Measurements from ENCODE around the gene SPOCK1. TPM values are rescaled to one million over a fixed set of nuclear protein-coding genes. Genes with fewer than 3 reads are reported as not detected.
"Not testable (repeated sequence)": the region's sequence is repeated elsewhere in the genome, so short reads cannot be mapped to it uniquely, and the experiment has no call there.

The SPOCK1 gene
- total RNA-seq (2014; rRNA removed), result 8.2 and 9.8 TPM in 2 replicates
- Bru-seq, nascent RNA, result percentile 42 among the genes with signal in this experiment
- percentile 39 among the genes with signal in this experiment for BruChase-seq, experiment 1, labeled RNA remaining after a 6-hour chase
- percentile 44 among the genes with signal in this experiment for BruChase-seq, experiment 2, labeled RNA remaining after a 2-hour chase
- long read RNA-seq, full-length matches to known transcripts, result 3 of 7 reads
- long read RNA-seq, partial matches to known transcripts, result 0 of 7 reads
- long read RNA-seq, other reads (novel, unspliced or antisense), result 4 of 7 reads

GRCh38 chr5:137498736-137499505 lies at the start of gene SPOCK1:
Gene SPOCK1 (minus strand): TSS chr5:137499326.
- Histone ChIP-seq H3K79me2 (ENCODE audit: low read length) (no peaks in the 10 kb centered on the region), H3K9me2 (replicated peaks; ENCODE audit: low read length) (no peaks in the 10 kb centered on the region), H3F3A (ENCODE audit: low read length, unreplicated experiment) (no peaks in the 10 kb centered on the region), H3K27me3 (ENCODE audit: low read length) (no peaks in the 10 kb centered on the region), H4K20me1 (ENCODE audit: low read length) (no peaks in the 10 kb centered on the region), H2AFZ (ENCODE audit: low read length) (peak within 1 kb of the TSS; percentile 82), H3K36me3 (ENCODE audit: low read depth, low read length) (no peaks in the 10 kb centered on the region), H3K9me3 (ENCODE audit: low read length) (no peaks in the 10 kb centered on the region), H3K27ac (ENCODE audit: low read length) (no peak within 1 kb of the TSS), H3K4me2 (ENCODE audit: low read length) (peak within 1 kb of the TSS; percentile 88), H3K4me1 (ENCODE audit: insufficient read depth, low read length) (no peaks in the 10 kb centered on the region), H3K4me3 (ENCODE audit: low read length) (peak within 1 kb of the TSS; percentile 71), H3K9ac (ENCODE audit: low read length) (peak within 1 kb of the TSS; percentile 35; the same call in 1 of the 2 replicates)
- intact Hi-C loops (cut with micrococcal nuclease), result loop anchor here (1.0 to 10.0 kb wide), 5 partner anchors 106 to 697 kb away; no protein-coding TSS in a partner anchor
- peak; percentile 76 for DNase-seq
- ATAC-seq, result peak; percentile 91
- TF ChIP-seq, protein P1, sequence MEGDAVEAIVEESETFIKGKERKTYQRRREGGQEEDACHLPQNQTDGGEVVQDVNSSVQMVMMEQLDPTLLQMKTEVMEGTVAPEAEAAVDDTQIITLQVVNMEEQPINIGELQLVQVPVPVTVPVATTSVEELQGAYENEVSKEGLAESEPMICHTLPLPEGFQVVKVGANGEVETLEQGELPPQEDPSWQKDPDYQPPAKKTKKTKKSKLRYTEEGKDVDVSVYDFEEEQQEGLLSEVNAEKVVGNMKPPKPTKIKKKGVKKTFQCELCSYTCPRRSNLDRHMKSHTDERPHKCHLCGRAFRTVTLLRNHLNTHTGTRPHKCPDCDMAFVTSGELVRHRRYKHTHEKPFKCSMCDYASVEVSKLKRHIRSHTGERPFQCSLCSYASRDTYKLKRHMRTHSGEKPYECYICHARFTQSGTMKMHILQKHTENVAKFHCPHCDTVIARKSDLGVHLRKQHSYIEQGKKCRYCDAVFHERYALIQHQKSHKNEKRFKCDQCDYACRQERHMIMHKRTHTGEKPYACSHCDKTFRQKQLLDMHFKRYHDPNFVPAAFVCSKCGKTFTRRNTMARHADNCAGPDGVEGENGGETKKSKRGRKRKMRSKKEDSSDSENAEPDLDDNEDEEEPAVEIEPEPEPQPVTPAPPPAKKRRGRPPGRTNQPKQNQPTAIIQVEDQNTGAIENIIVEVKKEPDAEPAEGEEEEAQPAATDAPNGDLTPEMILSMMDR (conservative IDR thresholded peaks at IDR 0.05; ENCODE audit: low read depth, low read length), result peak; percentile 36; the same call in 1 of the 2 replicates
- TF ChIP-seq EZH2phosphoT487 (IDR thresholded peaks at IDR 0.05; ENCODE audit: borderline replicate concordance, low read length), result no peak
- TF ChIP-seq EZH2 (IDR thresholded peaks at IDR 0.05; ENCODE audit: low read length, unreplicated experiment), result no peak
- ChIA-PET CTCF (interaction anchor here (2.6 kb wide), 1 partner anchor 179 kb away, joined by 11 read pairs; no protein-coding TSS in a partner anchor), POLR2A (ENCODE audit: unreplicated experiment) (interaction anchor here (0.5 kb wide), 1 partner anchor 128 kb away, joined by 3 read pairs; no protein-coding TSS in a partner anchor)
- no TSS peak for BruUV-seq (replicated peaks)

- CTCF ChIA-PET, result no interaction called here
- intact Hi-C loops (cut with micrococcal nuclease), result no loop called here
Observed at GRCh38 chr5:137545956-137546355, 46.8 kb upstream of the SPOCK1 start.

GRCh38 chr5:137535449-137535848 lies 36.3 kb upstream of the SPOCK1 start:
- DNase-seq; H3K36me3 ChIP-seq (ENCODE audit: low read depth, low read length); H2AFZ ChIP-seq (ENCODE audit: low read length); ATAC-seq; H3K4me1 ChIP-seq (ENCODE audit: insufficient read depth, low read length); H3K27me3 ChIP-seq (ENCODE audit: low read length); H3K9ac ChIP-seq (ENCODE audit: low read length); H4K20me1 ChIP-seq (ENCODE audit: low read length); POLR2A ChIA-PET (ENCODE audit: unreplicated experiment); H3K79me2 ChIP-seq (ENCODE audit: low read length); intact Hi-C loops (cut with micrococcal nuclease); H3K27ac ChIP-seq (ENCODE audit: low read length); H3K9me2 ChIP-seq (replicated peaks; ENCODE audit: low read length); H3K9me3 ChIP-seq (ENCODE audit: low read length); H3K4me2 ChIP-seq (ENCODE audit: low read length); BruUV-seq (replicated peaks); H3F3A ChIP-seq (ENCODE audit: low read length, unreplicated experiment); CTCF ChIA-PET; H3K4me3 ChIP-seq (ENCODE audit: low read length): not testable (repeated sequence)

More at GRCh38 chr5:137545956-137546355, 46.8 kb upstream of the SPOCK1 start:
- Histone ChIP-seq H3K27me3 (ENCODE audit: low read length) (peaks cover 6% of the 10 kb centered on the region; the same call in 1 of the 2 replicates), H3F3A (ENCODE audit: low read length, unreplicated experiment) (no peaks in the 10 kb centered on the region), H3K4me1 (ENCODE audit: insufficient read depth, low read length) (no peaks in the 10 kb centered on the region), H3K9ac (ENCODE audit: low read length) (no peak overlapping the region), H3K9me2 (replicated peaks; ENCODE audit: low read length) (no peaks in the 10 kb centered on the region), H2AFZ (ENCODE audit: low read length) (no peak overlapping the region), H3K36me3 (ENCODE audit: low read depth, low read length) (no peaks in the 10 kb centered on the region), H3K9me3 (ENCODE audit: low read length) (no peaks in the 10 kb centered on the region), H3K79me2 (ENCODE audit: low read length) (no peaks in the 10 kb centered on the region), H4K20me1 (ENCODE audit: low read length) (no peaks in the 10 kb centered on the region), H3K4me3 (ENCODE audit: low read length) (no peak overlapping the region), H3K4me2 (ENCODE audit: low read length) (no peak overlapping the region), H3K27ac (ENCODE audit: low read length) (no peak overlapping the region)
- no TSS peak for BruUV-seq (replicated peaks)
- TF ChIP-seq, protein P1 (conservative IDR thresholded peaks at IDR 0.05; ENCODE audit: low read depth, low read length), result no peak
- no peak for TF ChIP-seq EZH2 (IDR thresholded peaks at IDR 0.05; ENCODE audit: low read length, unreplicated experiment)
- no peak for TF ChIP-seq EZH2phosphoT487 (IDR thresholded peaks at IDR 0.05; ENCODE audit: borderline replicate concordance, low read length)
- DNase-seq (no peak), ATAC-seq (no peak)
- POLR2A ChIA-PET (ENCODE audit: unreplicated experiment), result no interaction called here
